Measurements from ENCODE around the gene SGCA. TPM values are rescaled to one million over a fixed set of nuclear protein-coding genes. Genes with fewer than 3 reads are reported as not detected.

Gene SGCA
- total and polyA plus RNA-seq, 2 of the 8 experiments (the other 6 are each of a cell fraction or from before 2014, with no cell fraction given) = 0.12 TPM; not detected in 1

- TF ChIP-seq POLR2A (IDR thresholded peaks at IDR 0.05; ENCODE audit: control extremely low read depth in 1 of 2, low read depth in 2 of 2, low read length in 2 of 2) = no peak
- no peak for TF ChIP-seq TBP (IDR thresholded peaks at IDR 0.05; ENCODE audit: low read depth, low read length)
- TF ChIP-seq NANOG (IDR thresholded peaks at IDR 0.05; ENCODE audit: insufficient read depth, low read depth, low read length, poor library complexity, severe bottlenecking) = no peak
- TF ChIP-seq JUND (IDR thresholded peaks at IDR 0.05; ENCODE audit: low read length) = no peak
These were observed 30.3 kb upstream of the SGCA start (continued) for GRCh38 chr17:50135316-50136095.
